NCI-H345 treated with DMSO at 0.1 percent for 48 hours (cell line): ENCODE measurements around the gene ZNF514.
"Not testable (repeated sequence)": the region's sequence is repeated elsewhere in the genome, so short reads cannot be mapped to it uniquely, and the experiment has no call there.

Experiments
- DNase-seq: peaks from one replicate; lab custom pipeline; 2025; ENCODE audit not compliant: unreplicated experiment; lab: John Stamatoyannopoulos, UW

ZNF514 gene

DNA sequence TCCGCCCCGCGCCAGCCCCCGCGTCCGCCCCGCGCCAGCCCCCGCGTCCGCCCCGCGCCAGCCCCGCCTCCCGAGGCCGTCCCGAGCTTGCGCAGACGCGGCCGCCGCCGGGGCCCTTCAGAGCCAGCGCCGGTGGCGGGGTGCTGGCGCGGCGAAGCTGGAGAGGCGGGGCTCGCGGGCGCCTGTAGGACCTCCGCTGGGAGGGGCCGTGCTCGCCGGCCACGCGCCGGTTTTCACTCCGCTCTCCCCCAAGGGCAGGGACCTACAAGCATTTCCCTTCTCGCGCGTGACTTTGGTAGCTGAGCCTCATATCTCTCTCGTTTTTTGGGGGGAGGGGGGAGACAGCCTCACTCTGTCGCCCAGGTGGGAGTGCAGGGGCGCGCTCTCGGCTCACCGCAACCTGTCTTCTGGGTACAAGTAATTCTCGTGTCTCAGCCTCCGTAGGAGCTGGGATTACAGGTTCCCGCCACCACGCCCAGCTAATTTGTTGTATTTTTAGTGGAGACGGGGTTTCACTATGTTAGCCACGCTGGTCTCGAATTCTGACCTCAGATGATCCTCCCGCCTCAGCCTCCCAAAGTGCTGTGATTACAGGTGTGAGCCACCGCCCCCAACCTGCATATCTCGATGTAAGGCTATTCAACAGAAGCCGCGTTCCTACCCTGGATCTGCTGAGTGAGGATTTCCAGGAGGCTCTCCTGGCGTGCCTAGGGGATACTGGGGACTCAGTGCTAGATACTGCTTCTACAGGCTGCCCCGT lies at the start of gene ZNF514:
Gene ZNF514, minus strand, starts transcription at position 159 of the 760 bp plus-strand sequence. CDS start 6,595 bp downstream, outside the sequence.
- DNase-seq = peak; percentile 41

DNA sequence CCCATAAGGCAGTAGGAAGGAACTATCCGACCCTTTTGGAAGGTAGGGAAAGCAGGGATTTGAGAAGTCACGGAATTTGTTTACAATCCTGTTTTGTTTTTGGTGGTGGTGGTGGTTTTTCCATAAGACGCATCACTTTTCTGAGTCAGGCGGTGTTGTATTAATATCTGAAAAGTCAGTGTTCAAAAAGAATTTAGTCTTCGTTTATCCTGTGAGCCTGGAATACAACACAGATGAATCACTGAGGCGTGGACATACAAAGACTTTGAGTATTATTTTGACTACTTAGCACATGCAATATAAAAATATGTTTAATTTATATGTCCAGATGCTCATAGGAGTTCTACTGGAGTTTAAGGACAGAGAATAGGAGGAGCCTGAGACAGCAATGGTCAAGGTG lies 48.5 kb upstream of the ZNF514 start:
- no peak for DNase-seq

DNA sequence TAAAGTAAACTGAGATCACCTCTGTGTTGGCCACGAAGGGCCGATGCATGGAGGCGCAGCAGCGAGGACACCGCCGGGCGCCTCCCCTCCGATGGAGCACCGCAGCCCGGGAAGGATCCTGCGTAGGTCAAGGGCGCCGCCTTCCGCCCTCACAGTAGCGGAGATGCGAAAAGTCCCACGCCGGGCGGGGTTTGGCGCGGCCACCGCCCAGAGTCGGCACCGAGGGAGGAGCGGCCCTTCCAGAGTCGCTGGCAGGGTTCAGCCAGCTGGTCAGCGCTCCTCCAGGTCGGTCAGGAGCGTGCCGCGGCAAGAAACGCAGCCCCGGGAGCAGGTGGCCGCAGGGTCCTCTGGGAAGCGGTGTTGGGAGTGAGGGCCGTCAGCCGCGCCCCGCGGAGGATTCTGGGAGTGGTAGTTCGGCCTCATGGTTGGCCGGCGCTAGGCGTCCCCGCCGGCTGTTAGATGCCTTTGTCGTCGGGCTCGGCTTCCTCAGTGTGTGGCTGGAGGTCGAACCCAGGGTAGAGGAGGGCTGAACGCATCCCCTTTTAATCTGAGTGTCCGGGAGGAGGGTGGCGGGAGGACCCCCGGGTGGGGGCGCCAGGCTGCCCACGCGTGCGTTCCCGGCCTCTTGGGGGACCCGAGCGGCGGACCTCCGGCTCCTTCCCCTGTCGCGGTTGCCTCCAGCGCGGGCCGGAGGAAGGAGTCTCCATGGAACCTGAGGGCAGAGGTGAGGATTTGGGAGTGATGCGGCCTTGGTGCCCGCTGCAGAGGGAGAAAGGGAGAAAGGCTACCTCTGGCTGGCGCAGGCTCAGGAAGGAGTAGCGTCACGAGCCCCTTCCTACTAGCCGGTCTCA lies 47.7 kb upstream of the ZNF514 start, which contains the start of gene ZNF892:
Gene ZNF892, plus strand, starts transcription at position 411 of the 851 bp plus-strand sequence. Its CDS starts 295 bp downstream, at position 706.
- peak; percentile 79 for DNase-seq

DNA sequence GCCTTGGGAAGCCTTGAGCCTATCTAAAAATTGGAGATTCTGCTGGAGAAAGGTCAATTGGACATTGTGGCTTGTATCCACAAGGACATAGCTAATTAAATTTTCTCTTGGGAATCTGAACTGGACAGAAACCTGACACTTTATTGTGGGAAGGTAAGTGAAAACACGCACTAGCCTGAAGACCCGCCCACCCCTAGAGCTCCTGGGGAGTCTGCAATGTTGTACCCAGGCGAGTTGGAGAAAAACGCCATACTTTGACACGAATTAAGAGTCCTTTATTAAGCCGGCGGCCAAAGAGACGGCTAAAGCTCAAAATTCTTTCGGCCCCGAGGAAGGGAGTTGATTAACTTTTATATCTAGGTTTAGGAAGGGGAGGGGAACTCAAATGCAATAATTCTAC lies 46.4 kb upstream of the ZNF514 start:
- DNase-seq = no peak

DNA sequence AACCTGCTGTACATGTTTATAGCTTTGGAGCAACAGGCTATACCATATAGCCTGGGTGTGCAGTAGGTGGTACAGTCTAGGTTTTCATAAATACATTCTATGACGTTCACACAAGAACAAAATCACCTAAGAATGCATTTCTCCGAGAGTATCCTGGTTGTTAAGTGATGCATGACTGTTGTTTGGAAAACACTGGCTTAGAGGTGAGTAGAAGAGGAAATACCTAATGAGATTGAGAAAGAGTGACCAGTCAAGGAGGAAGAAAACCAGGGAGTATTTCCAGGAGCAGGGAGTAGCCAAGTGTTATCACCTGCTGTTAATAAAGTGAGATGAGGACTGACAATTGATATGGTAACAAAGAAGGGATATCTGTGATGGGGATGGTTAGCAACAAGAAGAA lies 44.7 kb upstream of the ZNF514 start:
- no peak for DNase-seq

DNA sequence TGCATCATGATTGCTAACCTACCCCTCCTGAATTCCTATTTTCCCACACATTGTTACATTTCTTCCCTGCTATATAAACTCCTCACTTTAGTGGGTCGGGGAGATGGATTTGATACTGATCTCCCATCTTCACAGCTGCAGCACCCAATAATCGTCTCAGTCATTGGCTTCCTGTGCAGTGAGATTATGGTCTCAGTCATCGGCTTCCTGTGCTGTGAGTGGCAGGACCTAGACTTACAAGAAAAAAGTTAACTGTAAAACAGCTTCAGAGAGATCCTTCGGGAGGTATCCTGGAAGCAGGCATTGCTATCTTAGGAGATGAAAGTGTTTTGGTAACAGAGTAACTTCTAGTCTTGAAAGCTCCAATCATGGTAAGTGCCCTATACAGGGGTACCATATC lies 44.3 kb upstream of the ZNF514 start:
- no peak for DNase-seq

DNA sequence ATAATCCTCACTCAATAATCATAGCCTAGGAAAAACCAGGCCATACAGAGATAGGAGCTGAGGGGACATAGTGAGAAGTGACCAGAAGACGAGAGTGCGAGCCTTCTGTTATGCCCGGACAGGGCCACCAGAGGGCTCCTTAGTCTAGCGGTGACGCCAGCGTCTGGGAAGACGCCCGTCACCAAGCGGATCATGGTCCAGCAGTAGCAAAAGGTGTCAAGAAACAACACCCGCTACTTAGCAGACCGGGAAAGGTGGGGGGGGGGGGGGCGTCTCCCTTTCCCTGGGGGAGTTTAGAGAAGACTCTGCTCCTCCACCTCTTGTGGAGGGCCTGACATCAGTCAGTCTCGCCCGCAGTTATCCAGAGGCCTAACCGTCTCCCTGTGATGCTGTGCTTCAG lies 33.3 kb upstream of the ZNF514 start:
- not testable (repeated sequence) for DNase-seq

DNA sequence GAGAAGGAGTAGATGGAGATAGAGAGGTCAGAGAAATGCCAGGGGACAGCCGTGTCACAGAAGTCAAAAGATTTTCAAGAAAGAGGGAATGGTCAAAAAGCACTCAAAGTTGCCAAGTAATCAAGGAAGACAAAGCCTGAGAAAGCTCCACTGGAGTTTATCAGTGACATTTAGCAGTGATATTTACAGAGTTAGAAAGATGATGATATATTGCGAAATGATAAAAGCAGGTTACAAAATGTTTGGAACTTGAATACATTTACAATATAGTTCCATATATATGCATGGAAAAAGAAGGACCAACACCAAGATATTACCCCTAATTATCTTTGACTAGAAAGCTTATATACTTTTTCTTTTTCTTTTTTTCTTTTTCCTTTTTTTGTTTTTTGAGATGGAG lies 26.3 kb upstream of the ZNF514 start:
- no peak for DNase-seq

DNA sequence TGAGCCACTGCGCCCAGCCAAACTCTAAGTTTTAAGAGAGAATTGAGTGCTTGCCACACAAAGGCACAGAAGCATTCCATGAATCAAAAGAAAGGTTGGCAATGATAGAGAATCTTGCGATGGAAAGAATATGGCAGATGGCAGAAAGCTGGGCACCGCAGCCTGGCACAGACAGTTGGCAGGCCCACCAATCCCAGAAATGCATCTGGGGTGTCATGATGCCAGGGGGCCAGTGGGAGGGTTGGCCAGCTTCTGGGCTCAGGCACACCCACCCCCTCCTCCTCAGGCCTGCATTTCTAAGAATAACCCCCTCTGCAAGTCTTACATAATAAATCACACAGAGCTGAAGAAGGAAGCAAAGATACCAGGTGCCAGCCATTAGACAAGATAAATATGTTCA lies 25.5 kb upstream of the ZNF514 start:
- DNase-seq = no peak

DNA sequence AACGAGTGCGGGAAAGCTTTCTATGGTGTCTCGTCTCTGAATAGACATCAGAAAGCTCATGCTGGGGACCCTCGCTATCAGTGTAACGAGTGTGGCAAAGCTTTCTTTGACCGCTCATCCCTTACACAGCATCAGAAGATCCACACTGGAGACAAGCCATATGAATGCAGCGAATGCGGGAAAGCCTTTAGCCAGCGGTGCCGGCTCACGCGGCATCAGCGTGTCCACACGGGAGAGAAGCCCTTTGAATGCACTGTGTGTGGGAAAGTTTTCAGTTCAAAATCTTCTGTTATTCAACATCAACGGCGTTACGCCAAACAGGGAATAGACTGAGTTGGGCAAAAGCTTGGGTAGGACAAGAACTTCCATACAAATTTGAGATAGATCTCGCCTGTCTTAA lies 22.1 kb upstream of the ZNF514 start:
- DNase-seq = no peak

DNA sequence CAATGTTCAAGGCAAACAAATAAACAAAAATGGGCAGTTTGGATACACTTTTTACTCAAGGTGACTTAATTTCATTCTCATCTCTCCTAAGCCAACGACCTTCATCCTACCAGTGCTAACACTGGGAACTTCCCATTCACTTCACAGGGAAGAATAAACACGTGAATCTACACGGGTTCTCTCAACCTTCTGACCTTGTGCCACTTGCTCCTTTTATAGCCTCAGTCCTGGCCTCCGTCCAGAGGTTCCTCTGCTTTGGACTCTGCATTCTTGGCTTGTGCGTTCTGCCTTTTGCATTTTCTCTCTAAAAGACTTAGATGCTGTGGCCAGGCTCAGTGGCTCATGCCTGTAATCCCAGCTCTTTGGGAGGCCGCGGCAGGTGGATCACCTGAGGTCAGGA lies 19.8 kb upstream of the ZNF514 start:
- no peak for DNase-seq

DNA sequence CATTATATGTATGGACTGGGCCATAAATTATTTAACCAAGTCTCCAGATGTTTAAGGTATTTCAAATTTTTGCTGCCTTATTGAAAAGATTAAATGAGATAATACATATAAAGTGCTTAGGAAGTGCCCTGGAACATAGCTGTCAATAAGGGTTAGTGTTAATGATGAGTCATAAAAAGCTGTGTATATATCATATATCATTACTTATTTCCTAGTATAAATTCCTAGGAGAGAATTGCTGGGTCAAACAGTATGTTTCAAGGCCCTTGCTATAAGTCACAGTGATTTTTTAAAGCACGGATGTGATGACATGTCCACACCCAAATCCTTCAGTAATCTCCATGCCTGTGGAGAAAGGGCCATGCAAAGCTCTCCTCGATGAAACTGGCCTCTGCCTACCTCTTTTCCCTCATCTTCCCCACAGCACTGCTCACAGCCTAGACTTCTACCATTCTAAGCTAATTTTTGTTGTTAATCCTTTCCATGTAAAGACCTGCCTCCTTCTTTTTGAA lies 14.4 kb upstream of the ZNF514 start:
- no peak for DNase-seq

DNA sequence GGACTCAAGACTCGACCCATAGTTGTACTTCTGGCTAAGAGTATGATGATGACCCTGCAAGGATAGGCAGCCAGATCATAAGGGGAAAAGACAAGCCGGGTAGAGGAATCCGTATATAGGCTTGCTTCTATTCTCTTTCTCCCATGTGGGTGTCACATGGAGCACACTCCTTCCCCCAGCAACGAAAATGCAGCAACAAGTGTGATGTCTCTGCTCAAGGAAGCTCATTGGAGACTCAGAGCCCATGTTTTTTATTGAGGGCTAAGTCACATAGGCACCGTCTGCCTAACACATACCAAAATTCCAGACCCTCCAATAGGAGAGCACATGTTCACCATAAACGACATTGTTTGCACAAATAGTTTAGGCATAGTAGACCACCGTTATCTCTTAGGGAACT lies 12.3 kb upstream of the ZNF514 start:
- no peak for DNase-seq

DNA sequence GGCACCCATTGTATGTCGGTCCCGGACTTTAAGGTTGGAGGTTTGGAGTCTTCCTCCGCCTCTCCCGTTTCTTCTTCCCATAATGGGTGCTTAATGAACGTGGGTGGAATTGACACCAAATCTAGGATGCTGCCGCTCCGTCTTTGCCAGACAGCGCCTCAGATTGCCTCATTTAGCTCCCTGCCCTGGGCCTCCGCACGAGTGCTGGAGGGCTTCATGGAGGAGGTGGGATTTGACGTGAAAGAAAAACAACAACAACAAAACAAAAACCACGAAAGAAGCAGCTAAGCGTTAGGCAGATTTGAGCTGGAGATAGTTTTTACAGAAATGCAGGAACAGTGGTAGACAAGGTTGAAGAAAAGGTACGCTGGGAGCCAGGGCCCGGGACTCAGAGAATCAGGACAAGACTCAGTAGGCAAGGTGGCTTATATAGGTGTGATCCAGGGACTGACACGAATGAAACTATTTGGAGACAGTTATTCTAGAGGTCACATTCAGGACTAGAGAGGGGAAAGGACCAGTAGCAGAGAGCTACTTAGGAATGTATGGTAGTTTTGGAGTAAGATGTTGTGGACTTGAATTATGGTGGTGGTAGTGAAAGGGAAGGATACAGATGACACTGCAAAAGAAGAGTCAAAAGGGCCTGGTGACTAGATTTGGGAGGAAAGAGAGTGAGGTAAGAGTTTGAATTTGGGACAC lies 6.6 kb upstream of the ZNF514 start:
- DNase-seq = no peak

DNA sequence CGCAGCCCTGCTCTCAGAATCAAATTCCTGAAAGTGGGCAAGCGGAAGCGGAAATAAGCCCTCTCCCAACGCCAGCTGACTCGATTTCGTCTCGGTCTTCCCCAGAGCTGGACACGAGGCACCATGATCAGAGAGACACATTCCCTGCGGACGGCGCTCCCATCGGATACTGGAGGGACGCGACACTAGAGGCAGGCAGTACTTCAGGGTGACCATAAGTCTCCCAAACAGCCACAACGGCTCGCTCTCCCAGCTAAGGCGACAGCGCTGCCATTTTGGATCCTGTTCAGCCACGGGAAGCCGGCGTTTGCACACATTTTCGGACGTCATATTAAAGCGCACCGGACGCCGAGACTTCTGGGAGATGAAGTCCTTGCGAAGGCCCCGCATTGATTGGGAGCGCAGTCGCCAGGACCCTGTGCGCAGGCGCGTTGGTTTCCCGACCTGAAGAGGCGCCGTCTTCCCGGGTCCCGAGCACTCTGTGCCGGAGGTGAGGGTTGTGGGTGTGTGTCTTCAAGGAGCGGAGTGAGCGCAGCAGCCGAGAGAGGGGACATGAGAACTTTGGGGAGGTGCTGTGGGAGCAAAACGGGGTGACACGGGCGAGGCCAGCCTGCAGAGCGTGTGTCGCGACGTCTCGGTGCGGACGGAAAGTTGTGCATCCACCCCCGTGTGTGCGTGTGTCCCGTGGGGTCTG lies 5.9 kb upstream of the ZNF514 start, which contains the start of gene ZNF2:
Gene ZNF2, plus strand, starts transcription at position 439 of the 694 bp plus-strand sequence. CDS start 10,418 bp downstream, outside the sequence.
- peak; percentile 96 for DNase-seq

DNA sequence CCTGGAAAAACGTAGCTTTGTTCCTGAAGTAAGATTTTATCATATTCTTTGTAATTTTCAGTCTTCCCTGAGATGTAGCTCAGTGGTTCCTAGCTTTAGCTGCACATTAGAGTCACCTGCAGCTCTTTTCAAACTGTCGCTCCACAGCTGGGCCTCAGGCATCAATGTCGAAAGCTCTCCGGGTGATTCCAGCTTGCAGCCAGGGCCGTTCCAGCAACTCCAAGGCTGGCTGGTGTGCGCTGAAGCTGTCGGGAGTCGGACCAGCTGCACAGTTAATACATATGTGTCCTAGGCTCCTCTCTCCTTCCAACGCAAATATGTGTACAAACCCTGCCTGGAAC lies 5.4 kb upstream of the ZNF514 start:
- DNase-seq = no peak

DNA sequence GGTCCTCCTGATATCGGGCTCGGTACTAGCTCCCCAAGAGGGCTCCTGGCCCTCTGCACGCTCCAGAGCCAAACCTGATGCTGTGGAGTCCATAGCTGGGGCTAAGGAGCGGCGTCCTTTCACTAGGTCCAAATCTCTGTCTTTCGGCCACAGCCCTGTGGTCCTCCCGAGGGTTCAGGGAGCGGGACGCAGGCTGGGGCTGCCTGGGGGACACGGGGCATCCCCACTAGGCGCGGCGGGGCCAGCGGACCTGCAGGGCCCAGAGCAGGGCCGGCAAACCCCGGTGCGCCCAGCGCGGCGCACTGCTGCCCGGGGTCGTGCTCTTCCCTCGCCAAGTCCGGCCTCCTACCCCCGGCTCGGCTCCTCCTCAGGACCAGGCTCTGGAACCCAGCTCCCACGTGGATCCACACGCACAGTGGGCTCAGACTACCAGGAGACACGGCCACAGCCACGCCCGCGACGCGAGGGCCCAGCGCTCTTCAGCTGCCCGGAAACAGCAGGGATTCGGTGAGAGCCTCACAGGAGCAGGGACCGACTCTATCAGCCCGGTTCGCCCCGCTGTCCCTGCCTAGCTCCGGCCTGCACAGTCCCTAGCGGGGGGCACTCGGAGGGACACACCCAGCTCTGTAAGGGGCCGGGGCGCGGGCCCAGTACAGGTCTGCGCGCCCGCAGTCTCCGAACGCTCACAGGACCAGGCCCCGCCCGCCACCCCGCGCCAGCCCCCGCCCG lies 593 bp downstream of the ZNF514 start:
- DNase-seq = peak; percentile 1

DNA sequence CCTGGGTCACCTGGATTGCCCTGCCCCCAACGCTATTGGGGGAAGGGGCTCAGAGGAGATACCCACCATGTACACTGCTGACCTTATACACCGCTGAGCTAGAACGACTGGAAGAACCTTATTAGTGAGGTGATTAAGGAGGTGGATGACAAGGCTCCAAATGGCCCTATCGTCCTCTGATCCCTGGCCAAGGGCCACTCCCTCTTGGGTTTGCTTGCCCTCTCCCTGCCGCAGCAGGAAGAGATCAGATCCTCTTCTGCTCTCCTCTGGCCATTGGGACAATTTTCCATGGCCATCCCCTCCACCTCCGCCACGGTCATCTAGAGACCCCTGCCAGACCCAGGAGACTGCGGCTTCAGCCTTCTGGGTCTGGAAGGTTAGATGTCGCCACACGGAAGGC lies 1.2 kb downstream of the ZNF514 start:
- DNase-seq = no peak

DNA sequence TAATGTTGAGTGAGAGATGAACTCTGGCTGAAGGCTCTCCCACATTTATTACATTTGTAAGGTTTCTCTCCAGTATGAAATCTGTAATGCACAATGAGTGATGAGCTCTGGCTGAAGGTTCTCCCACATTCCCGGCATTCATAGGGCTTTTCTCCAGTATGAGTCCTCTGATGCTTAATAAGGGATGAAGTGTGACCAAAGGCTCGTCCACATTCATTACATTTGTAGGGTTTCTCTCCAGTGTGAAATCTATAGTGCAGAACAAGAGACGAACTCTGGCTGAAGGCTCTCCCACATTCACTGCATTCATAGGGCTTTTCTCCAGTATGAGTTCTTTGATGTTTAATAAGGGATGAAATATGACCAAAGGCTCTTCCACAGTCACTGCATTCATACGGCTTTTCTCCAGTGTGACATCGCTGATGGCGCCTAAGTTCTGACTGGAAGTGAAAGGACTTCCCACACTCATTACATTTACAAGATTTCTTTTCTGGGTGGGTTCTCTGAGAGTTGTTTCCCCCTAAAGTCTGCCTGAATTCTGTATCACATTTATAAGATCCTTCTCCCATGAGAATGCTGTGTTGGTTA lies 10.2 kb downstream of the ZNF514 start:
- DNase-seq = no peak

DNA sequence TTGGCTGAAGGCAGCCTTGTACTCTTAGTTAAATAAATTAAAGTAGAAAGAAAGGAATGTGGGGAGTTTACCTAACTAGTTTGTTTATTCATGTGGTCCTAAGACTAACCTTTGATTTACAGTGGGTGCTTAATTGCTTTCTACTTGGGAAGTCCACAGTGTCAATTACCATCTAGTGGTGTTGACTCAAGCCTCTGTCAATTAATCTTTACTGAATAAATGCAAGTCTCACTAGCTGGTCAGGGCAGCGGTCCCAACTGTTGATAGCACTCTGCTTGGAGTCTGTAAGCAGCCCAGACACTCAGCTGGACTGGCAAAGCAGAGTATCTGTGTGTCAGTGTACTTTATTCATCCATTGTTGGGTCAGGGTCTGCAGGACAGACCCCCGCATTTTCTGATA lies 15.8 kb downstream of the ZNF514 start:
- DNase-seq = no peak
